OCI-M1 (cell line): Measurements from ENCODE around the gene MYOZ3.

ENCODE experiments used
- DNase-seq: peaks from one replicate; lab custom pipeline; 2025; lab: John Stamatoyannopoulos, UW

The MYOZ3 gene, protein sequence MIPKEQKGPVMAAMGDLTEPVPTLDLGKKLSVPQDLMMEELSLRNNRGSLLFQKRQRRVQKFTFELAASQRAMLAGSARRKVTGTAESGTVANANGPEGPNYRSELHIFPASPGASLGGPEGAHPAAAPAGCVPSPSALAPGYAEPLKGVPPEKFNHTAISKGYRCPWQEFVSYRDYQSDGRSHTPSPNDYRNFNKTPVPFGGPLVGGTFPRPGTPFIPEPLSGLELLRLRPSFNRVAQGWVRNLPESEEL

DNA sequence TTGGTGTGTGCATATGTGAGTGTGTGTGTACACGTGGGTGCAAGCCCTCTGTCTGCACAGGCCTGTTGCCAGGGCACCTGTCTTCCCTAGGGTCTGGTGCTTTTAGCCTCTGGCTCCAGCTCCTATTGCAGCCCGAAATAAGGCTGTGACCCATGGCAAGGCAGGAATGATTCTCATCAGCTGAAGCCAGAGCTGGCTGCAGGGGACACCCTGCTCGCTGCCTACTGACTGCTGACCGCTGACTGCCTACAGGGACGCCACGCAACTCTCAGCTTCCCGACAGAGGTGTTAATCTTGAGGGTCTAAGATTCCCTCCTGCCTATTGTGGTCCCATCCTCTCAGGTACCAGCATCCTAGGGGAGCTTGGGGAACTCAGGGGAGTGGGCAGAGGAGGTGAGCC lies at the start of gene MYOZ3:
Gene MYOZ3 (plus strand): TSS at position 166 of the 400 bp plus-strand sequence. CDS start 1,691 bp downstream, outside the sequence.
- no peak for DNase-seq

DNA sequence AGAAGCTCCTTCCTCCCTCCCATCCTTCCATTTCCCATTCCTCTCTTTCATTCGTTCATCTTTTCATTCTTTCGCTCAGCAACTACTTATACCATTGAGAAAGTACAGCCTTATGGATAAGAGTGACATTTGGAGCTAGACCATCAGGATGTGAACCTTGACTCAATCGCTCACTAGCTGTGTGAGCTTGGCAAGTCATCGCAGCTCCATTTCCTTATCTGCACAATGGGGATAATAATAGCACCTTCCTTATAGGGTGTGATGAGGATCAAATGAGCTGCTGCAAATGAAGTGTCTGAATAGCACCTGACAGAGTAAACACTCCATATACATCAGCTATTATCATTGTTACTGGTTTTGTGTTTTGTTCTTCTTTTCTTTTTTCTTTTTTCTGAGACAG lies 48.6 kb upstream of the MYOZ3 start:
- DNase-seq = no peak

DNA sequence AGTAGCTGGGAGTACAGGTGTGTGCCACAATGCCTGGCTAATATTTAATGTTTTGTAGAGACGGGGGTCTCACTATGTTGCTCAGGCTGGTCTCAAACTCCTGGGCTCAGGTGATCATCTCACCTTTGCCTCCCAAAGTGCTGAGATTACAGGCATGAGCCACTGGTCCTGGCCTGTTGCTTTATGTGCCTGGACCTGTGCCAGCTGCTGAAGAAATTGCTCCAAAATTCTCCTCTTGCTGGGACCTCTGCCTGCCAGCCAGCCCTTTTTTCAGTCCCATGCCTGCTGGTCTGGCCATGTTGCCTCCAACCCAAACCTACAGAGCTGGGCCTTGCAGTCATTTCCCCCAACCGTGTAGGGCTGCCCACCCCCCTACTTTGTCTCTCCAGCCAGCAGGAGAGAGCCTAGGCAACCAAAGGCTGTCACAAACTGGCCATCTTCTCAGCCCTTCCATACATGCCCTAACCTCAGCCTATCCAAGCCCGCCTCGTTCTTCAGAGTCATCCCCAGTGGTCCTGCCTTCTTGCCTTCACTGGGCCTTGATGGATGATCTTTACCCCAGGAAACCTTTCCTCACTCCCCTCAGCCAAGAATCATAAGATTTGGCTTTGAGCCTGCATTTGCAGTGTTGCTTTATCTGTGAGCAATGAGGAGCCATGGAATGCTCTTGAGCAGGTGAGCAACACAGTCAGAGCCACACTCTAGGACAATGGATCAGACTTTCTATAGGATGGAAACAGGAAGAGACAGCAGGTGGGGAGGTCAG lies 48.0 kb upstream of the MYOZ3 start:
- no peak for DNase-seq

DNA sequence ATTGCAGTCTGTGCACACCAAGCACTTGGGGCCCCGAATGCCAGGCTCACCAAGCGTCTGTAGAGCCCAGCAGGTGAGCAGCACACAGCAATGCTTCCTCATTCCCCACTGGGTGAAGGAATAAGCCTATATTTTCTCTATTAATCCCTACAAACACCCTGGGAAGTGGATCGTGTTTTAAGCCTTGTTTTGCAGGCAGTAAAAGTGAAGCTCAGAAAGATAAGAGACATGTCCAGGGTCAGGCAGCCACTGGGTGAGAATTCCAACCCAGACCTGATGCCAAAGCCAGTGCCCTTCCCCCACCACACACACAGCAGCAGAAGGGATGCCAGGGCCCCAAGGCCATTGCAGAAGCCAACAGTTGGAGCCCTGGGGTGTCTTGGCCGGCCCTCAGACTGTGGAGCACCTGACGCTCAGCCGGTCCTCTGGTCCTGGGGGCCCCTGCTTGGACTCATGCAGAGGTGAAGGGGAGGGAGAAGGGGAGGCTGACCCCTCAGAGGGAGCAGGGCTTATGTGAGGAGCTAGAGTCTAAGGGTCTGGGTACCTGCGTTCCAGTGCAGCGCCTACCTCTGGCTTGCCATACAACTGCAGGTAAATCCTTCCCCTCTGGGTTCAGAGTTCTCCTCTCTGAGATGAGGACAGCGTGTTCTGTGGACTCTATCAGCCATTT lies 46.9 kb upstream of the MYOZ3 start:
- DNase-seq = peak; percentile 15

DNA sequence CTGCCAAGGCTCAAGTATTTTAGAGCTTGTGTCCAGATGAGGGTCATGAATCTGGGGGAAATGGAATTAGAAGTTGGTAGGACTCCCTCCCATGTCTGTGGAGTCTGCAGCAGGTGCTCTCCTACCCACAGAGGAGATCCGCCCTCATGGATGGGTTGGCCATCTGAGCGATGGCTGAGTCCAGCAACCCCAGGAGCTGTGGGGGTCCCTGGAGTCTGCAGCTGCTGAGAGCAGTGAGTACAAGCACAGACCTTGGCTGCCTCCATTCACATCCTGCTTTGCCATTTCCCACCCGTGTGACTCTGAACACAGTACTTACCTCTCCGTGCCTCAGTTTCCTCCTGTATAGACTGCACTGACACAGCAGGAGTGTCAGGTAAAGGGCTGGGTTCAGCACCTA lies 46.4 kb upstream of the MYOZ3 start:
- no peak for DNase-seq

DNA sequence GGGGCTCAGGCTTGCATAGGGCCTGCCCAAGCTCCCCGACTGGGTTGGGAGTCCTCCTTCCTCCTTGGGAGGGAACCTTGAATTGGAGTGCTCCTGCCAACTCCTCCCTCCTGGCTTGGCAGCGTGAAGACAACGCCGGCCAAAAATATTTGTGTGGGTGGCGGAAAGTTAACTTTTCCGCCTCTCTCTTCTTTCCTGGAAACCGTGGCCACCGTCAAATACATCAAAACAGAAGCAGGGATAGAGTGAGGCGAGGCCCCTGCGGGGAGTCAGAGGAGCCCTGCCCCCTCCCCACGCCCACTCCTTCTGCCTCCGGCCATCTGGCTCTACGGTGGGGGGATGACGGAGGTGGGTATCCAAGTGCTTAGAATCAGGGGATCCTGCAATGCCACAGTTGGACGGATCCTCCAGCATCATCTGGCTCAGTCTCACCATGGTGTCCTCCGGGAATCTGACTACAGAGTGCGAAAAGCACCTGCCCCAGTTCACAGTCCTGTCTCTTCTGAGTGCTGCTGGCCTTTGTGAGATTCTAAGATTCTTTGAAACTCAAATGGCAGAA lies 45.8 kb upstream of the MYOZ3 start:
- DNase-seq = no peak

DNA sequence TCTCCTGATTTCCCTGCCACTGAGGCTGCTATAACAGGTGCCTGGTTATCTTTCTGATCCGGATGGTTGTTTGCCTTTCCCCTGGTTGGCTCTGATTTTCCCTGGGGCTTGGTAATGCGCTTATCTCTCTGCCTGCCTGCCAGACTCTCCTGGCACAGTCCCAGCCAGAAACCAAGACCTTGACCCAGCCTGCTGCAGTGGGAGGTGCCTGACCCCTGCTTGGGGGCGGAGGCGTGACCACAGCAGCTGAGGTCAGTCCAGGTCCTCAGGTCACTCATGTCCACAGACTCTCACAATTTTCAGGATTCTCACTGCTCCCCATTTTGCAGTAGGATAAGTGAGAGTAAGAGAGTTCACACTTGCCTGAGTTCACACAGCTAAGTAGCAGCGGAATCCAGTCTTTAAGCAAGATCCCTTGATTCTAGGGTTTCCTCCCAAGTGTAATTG lies 45.0 kb upstream of the MYOZ3 start:
- DNase-seq = peak; percentile 90

DNA sequence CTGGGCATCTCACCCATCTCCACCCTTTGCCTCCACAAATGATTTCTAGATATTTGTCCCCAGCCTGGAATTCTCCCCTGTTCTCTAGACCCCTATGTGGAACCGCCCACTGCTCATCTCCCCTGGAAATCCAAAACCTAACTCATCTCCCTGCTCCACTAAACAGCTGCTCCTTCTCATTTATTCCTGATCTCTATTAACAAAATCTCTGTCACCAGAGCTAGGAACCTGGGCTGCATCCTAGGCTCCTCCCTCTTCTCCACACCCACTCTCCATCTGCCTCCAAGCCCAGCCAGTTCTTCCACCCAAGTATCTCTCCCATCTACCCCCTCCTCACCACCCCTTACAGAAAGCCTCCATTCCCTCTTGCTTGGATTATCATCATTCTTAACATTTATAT lies 44.5 kb upstream of the MYOZ3 start:
- no peak for DNase-seq

DNA sequence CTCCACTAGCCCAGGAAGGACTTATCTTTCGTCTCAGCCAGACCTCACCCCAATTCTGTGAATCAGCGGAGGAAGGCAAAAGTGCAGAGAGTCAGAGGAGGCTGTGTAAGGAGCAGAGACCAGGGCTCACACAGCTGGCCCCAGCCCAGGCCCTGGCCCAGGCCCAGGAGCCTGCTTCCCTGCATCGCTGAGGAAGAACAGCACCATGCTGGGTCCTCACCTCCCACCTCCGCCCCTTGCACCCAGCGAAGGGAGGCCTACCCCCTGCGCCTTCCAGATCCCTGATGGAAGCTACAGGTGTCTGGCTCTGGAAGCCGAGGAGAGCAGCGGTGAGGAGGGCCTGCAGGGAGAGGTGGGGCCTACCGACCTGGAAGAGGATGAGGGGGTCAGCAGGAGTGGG lies 42.9 kb upstream of the MYOZ3 start:
- DNase-seq = no peak

DNA sequence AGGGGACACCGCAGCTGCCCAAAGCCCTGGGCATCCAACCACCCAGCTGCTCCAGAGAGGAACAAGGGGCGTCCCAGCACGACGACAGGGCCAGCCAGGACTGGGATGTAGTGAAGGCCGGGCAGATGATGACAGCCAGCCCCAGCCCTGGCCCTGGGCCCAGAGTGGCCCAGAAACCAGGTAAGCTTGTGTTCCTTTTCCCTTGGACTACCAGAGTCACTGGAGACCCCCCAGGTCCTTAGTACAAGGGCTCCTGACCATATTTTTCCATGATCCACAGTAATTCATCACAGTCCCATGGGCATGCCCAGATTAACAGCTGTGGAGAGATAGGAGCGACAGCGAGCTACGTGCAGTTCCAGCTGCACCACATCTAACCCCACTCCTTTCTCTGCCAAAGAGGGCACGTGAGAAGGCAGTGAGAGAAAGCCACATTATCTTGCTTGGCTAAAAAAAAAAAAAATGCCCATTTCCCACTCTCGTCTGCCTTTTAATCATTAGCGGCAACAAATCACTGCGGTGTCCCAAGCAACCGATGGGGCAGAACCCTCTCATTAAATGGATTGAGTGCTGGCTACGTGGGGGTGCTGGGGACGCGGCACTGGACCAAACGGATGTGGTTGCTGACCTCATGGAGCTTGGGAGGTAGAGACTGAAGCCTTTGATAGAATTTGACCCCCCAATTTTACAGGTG lies 42.3 kb upstream of the MYOZ3 start:
- peak; percentile 22 for DNase-seq

DNA sequence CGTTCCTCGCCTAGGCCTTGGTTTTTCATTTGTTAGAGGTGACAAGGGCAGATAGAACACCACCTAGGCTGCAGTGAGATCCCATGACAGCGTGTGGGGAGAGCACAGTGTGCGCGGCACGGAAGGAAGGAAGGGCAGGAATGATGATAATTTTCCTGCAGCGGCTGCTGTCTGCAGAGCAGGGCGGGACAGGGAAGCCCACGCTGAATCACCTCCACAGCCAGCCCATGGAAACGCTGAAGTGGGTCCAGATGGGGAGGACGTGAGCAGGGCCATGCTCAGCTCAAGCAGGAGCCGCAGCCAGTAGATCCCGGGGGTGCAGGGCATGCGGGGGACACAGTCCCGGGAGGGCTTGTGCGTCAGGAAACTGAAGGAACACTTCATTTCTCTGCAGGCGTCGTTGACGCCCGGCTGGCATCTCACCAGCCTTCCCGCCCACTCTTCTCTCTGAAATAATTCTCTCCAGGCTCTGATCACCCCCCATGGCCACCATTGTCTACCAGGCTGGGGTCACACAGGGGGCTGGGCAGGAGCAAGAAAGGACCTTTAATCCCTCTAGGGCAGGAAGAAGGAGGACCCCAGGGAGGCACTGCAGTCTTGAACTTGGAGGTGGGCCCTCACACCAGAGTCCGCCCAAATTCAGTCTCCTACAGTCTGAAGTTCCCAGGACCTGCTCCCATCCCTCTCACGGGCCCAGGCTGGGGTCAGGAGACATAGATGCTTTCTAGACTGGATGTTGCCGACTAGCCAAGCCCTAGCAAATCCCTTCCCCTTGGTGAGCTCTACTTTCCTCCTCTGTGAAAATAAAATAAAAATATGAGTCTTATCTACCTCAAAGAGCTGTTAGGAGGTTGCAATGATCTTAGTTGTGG lies 41.5 kb upstream of the MYOZ3 start:
- no peak for DNase-seq

DNA sequence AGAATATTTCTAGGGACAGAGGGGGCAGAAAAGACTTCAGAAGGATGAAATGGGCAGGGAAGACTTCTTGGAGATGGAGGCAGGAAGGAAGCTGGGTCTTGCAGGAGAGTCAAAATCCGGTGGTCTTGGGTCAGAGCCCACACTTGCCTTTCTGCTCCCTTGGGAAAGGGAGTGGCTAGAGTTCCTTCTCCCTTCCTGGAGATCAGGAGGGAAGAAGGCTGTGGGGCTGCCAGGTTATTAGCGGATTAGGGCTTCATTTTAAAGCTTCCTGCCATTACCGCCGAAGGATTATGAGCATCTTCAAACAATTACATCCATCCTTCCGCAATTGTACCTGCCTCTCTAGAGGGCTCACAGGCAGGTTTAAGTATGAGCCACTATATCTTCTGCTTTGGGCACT lies 39.8 kb upstream of the MYOZ3 start:
- no peak for DNase-seq

DNA sequence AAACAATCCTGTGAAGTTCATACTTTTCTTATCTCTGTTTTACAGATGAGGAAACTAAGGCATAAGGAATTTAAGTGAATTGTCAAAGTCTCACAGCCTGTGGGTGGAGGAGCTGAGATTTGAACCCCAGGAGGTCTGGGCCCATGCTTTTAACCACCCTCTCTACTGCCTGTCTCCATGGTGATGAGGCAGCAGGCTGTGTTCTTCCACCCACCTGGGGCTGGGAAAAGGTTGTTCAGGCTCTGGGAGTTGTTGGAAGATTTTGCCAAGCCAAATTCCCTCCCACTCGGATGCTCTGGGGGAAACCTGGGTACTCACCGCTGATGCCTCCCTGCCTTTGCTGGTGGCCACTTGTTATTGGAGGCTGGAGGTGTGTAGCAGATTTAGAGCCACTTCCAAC lies 38.9 kb upstream of the MYOZ3 start:
- DNase-seq = no peak

DNA sequence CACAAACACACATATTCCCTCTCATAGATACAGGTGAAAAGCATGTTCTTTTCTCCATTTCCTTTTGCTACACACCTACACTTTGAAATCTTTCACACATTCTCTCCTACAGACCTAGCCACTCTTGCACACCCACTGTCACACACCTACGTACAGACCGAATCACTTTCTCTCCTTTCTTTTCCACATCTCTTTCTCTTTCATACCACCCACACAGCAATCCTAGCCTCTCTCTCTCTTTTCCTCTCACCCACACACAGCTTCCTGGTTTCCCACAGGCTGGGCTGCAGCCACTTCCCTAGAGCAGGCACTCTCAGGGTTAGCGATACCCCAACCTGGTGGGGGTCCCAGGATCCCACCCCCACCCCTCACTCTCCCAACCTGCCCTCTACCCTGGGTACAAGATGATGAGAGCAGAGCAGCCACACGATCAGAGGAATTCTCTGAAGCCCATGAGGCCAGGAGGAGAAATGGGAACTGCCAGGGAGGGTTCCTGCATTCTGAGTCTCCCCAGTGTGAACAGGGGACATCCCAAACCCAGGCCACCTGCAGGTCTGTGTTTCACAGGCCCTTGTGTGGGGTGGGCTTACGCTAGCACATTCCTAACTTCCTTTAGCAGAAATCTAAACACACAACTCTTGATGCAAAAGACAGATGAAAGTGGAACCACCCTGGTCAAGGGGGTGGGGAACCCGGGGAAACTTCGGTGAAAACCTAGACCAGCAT lies 37.7 kb upstream of the MYOZ3 start:
- no peak for DNase-seq

DNA sequence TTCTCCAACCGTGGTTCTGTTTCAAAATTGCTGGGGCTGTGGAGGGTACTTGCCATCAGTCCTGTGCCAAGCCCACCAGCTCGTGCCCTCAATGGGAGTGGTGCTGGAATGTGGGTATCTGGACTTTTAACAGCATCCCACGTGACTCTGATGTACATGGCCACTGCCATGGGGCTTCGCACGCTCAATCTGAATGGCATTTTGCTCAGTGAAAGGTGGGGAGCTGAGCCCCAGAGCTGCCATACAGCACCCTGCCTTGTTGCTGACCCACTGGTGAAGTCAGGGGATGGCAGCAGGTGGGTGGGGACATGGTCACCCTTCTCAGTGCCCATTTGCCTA lies 37.2 kb upstream of the MYOZ3 start:
- DNase-seq = no peak

DNA sequence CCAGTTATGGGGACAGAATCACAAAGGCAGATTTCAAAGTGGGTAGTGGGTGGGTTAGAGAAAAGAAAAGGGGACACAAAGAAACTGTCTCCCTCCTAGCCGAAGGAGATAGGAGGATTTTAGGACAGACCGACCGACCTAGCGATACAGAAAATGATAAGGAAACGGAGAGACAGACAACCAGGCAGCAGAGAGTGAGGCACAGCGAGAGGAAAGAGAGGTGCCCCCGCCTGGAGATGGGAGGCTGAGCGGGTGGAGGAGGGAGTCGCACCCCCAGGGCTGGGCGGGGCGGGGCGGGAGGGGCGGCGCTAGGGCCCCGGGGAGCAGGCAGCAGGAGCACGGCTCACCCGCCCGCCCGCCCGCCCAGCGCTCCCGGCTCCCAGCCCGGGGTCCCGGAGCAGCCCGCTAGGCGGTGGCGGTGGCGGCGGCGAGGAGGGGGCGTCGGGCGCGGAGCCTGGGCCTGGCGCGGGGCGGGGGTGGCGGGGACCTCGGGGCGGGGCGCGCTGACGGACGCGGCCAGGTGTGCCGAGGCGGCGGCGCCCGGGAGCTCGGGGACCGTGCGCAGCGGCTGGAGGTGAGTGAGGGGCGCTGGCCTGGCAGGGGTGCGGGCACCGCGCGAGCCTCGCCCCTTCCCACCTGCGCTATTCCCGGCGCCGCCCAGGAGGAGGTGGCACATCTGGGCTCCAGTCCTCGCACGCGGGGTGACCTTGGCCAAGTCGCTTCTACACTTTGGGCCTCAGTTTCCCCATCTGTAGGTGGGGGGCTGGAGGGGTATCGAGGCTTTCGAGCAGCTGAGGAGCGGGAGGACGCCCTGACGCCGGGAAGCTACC lies 36.5 kb upstream of the MYOZ3 start:
- no peak for DNase-seq

DNA sequence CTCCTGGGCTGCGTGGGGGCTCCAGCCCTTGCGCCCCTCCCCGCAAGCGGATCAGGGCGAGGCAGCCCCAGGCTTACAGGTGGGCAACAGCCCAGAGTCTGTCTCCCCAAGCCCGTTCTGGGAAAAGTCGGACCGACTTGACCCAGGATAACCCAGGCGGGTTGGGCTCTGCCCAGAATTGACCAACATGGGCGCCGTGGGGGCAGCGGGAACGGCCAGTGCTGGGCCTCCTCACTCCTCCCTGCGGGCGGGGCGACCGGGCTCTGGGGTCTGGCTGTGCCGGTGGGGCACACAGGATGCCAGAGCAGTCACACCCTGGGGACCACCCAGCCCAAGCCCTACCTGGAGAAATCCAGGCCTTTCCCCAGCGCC lies 35.9 kb upstream of the MYOZ3 start:
- DNase-seq = no peak

DNA sequence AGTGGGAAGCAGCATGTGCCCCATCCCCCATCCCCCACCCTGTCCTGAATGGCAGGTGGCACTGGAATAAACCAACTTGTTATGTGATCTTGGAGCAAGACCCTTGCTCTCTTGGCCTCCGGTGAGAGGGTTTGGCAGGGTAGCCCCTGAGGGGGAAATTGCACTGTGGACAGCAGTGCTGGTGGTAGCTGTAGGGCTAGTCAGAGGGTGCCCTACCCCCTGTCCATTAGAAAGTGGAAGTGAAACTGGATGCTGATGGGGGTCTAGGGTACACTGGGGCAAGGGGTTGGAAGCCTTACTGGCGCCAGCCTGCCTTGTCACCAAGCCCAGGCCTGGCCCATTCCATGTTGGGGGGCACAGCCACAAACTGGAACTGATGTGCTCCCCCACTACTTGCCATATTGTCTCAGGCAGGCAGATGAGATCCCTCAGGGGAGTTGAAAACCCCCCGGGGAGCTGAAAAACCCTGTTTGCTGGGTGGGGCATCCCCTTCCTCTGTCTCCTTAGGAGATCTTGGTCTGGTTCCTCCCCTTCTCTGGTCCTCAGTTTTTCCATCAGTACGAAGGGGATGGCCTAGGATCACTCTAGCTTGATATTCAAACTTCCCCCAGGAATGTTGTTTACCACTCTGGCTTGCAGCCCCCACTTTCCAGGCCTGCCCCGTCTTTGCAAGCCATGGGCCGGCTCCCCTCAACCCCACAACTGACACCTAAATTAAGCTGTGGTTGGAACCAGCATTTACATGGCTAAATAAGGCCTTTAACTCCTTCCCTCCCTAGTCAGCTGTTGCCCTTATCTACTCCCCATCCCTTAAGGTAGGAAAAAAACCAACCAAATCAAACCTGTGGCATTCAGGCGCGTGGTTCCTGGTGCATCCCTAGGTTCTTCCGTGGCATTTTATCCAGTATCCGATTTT lies 35.0 kb upstream of the MYOZ3 start:
- DNase-seq = no peak

DNA sequence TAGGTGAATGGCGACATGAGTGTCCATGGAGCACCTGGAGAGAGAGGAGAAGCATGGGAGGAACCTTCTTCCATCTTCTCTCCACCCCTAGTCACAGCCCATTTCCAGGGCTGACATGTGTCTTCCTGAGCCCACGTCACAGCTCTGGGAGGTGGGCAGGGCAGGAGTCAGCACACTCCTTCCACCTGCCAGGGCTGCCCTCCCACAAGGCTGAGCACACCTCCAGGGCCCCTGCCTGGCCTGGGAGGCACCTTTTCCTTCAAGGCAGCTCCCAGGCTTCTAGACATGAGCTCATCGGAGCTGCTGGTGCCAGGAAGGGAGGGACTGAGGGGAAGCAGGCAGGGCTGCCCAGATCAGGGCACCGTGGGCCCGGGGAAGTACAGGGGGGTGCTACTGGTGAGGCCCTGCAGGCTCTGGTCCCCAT lies 34.2 kb upstream of the MYOZ3 start:
- DNase-seq = no peak
